ENCODE results near the gene FAM3D.

GRCh38 chr3:58623478-58623877, 43.1 kb downstream of the FAM3D start:
- no peak for TF ChIP-seq CTCF (conservative IDR thresholded peaks at IDR 0.05; ENCODE audit: low read length)
- TF ChIP-seq EZH2phosphoT487 (IDR thresholded peaks at IDR 0.05; ENCODE audit: borderline replicate concordance) = no peak

Measured in Loucy (cell line).